NCI-H146 treated with DMSO at 0.1 percent for 48 hours (cell line): Measurements from ENCODE around the gene CTIF.
"Not testable (repeated sequence)": the region's sequence is repeated elsewhere in the genome, so short reads cannot be mapped to it uniquely, and the experiment has no call there.

Experiments used
- DNase-seq: peaks from one replicate; lab custom pipeline; 2025; ENCODE audit not compliant: unreplicated experiment; lab: John Stamatoyannopoulos, UW

Gene CTIF

GRCh38 chr18:48857023-48857694 is 318.3 kb downstream of the CTIF start:
- no peak for DNase-seq

GRCh38 chr18:48858676-48859075 is 319.8 kb downstream of the CTIF start:
- DNase-seq = no peak

DNA sequence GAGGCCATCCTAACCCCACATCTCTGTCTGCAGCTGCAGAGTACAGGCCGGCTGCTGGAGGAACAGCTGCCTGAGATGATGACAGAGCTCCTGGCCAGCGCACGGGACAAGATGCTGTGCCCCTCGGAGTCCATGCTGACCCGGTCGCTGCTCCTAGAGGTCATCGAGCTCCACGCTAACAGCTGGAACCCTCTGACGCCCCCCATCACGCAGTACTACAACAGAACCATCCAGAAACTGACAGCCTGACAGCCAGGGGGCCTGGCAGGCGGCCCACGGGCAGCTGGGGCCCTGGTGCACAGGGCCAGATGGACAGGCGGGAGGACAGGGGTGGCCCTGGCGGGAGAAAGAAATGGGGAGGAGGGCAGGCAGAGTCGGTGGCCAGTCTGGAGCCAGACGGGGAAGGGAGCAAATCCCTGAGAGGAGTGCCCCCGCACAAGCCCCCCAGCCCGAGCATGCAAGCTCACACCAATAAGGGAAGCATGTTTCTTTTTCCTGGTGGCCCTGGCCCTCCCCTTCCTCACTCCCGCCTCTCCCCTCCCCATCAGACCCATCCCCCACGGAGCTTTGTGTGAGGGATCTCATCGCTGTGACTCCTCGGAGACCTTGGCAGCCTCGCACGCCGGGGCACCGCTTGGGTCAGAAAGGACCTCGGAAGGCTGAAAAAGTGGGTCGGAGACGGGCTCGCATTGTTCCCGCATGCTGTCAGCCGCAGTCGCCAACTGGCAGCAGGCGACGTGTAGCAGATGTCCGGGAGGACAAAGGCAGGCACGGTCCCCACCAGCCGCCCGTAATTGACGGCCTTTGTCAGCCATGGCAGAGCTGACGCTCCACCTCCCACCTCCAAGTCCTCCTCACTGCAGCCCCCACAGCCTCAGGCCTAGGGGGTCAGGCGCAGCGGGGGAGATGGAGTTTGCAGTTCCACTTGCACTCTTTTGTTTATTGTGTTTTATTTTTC is 320.8 kb downstream of the CTIF start:
- peak; percentile 67 for DNase-seq

DNA sequence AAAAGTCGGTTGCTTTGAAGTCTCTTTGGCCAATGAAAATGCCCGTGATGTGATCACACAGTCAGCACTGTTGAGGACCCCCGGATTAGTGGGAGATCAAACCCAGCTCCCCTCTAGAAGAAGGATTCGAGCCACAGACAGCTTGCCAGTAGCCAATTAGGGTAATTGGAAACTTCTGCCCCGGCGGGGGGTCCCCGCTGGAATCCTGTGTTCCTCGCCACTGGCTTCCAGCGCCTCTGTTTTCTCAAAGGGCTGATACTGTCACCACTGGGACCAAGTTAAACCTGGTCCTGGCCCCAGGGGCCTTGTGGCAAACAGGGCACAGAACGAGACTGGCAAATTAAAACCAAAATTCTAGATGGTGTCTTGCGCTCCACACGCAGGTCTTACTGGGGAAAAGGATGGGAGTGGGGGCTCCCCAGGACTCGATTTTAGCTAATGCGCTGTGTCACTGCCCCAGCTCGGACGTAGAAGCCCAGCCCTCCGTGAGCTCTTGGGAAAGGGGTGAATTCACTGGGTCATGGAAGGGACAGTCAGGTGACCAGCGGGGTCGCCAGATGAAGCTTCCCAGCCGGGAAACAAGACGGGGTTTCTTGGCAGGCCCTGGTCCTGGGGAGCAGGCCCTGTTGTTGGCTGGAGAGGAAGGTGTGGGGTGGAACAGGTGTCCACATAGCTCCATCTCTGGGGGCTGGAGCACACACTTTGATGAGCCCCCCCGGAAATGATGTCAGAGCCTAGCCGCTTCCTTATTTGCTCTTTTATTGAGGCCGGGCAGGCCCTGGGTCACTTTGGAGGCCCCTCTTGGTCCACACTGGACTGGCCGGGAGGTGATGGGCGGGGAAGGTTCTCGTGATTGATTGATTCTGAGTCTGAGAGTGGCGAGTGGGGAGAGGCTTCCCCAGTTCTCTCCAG is 321.7 kb downstream of the CTIF start:
- DNase-seq = peak; percentile 31

GRCh38 chr18:48861181-48861708 is 322.4 kb downstream of the CTIF start:
- DNase-seq = no peak

DNA sequence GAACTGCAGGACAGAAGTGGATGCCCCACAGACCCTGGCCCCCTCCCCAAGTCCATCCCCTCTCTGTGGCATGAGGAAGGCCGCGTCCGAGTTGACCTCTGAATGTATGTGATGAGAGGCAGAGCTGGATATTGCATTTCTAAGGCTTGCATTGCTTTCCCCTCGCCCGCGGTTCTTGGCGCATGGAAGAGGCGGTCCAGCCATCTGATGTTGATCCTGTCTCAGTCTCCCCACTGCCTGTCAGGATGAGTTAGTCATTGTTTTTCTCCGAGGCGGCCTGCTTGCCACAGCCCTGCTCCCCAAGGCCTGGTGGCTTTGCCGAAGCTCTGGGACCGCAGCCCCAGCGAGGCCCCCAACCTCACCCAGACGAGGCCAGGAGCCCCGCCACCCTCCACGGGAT is 323.3 kb downstream of the CTIF start:
- DNase-seq = no peak

- no peak for DNase-seq
Observed at GRCh38 chr18:48862678-48863270, 323.9 kb downstream of the CTIF start.

- DNase-seq = no peak
Observed at GRCh38 chr18:48863432-48864065, 324.7 kb downstream of the CTIF start.

DNA sequence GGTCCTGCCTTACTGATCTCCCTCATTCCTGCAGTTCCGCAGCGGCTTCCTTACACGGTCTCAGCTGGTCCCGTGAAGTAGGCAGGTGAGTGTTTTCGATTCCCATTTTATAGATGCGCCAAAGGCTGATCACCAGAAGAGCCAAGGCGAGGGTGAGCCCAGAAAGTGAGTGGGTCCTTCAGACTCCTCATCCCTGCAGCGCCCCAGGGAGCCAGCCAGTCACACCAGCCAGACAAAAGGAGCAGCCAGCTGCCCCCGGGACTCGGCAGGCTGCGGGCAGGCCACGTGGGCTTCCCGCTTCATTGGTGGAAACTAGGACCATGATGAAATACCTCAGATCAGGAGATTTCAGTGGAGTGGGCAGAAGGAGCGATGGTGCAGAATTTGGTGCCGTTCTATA is 326.0 kb downstream of the CTIF start:
- DNase-seq = no peak

DNA sequence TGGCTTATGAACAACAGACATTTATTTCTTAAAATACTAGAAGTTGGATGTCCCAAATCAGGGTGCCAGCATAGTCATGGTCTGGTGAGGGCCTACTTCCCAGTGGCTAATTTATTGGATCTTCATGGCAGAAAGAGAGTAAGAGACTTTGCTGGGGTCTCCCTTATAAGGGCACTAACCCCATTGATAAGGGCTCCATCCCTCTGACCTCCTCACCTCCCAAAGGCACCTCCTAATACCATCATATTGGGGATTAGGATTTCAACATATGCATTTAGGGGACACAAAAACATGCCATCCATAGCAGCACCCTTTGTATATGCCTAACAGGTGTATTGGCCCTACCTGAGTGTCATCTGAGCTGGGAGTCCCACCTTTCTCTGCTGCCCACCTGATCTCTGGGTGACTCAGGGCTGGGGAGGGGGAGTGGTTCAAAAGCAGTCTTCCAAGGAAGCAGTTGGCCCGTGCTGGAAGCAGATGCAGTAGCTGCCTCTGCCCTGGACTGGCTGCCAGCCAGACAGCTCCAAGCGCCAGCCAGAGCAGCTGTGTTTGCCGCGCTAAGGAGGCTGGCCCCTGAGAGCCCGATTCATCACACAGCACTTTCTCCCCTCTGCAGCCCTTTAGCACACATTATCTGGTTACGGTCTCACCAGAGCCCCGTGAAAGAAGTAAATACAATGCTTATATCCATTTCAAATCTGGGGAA is 327.4 kb downstream of the CTIF start:
- peak; percentile 83 for DNase-seq

- DNase-seq = no peak
Observed at GRCh38 chr18:48866856-48867255, 328.0 kb downstream of the CTIF start.

- DNase-seq = no peak
Observed at GRCh38 chr18:48867978-48868377, 329.1 kb downstream of the CTIF start.

DNA sequence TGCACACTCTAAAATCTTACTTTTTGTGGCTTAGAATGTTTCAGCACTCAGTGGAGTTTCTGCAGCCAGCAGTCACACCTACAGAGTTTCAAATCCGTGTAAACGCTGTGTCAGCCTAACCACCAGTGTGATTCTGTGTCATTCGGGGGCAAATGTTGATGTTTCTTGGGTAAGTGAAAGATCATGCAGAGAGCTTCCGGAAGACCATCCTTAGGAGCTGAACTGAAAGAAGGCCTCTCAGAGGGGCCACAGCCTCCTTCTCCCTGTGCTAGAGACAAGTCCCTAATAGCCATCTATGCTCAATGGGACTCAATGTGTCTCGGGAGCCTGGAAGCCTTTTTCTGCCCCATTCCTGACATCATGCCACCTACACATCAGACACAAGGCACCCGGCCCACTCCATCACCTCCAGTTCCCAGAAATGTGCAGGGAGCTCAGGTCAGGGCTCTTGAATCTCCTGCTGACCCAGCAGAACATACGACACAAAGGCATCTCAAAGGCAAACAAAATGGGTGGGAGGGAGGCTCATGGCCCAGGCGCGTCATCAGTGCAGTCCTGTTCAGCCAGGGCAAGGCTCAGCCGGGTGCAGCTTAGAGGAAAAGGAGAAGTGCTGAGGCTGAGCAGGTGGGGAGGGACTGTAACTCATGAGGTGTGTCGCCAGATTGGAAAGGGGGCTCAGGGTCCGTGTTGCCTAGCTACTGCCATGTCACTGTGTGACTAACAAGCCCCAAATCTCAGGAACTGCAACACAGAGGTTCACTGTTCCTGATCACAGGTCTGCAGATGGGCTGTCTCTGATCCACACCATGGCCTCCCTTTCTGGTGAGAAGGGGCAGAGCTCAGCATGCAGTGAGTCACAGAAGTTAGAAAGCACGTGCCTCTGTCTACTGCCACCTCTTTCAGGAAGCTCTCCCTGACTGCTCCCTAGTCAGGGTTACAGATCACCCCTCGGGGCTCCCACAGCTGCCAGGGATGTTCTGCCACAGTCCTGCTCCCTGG is 329.9 kb downstream of the CTIF start:
- no peak for DNase-seq

- DNase-seq = no peak
Observed at GRCh38 chr18:48869591-48869990, 330.8 kb downstream of the CTIF start.

GRCh38 chr18:48870926-48871325 is 332.1 kb downstream of the CTIF start:
- DNase-seq = not testable (repeated sequence)

- DNase-seq = no peak
Observed at GRCh38 chr18:48871391-48872166, 332.7 kb downstream of the CTIF start.
